Sigmoid colon (tissue), 7 donors: ENCODE results near the gene TMEM89. TPM values are rescaled to one million over a fixed set of nuclear protein-coding genes. Genes with fewer than 3 reads are reported as not detected.

Source experiments
- DNase-seq: peaks from one replicate; pipeline ENCODE4 v3.0.0-alpha.2; 2019
- H3K27ac ChIP-seq, 4 donors: fragments of 200-600 bp; sonication (generic); one replicate each; pipeline ENCODE4 v1.5.1; 2016 to 2019; ENCODE audit warnings: mild to moderate bottlenecking in 1 of 4
- H3K27me3 ChIP-seq, 3 donors: fragments of 200-600 bp; sonication (generic); one replicate each; pipeline ENCODE4 v1.5.1; 2019; ENCODE audit warnings: mild to moderate bottlenecking in 1 of 3
- H3K36me3 ChIP-seq, 4 donors: fragments of 200-600 bp; sonication (generic); one replicate each; pipeline ENCODE4 v1.5.1; 2016 to 2019
- H3K4me1 ChIP-seq, 4 donors: fragments of 200-600 bp; sonication (generic); one replicate each; pipeline ENCODE4 v1.5.1; 2017 to 2019
- H3K4me3 ChIP-seq, 4 donors: fragments of 200-600 bp; sonication (generic); one replicate each; pipeline ENCODE4 v1.5.1; 2017 to 2019; ENCODE audit warnings: mild to moderate bottlenecking in 2 of 4, moderate library complexity in 1 of 4
- H3K9me3 ChIP-seq, 4 donors: fragments of 200-600 bp in 3 of 4; sonication (generic) in 3 of 4; one replicate each; pipeline versions ENCODE4 v1.5.1 to v1.6.1; 2013 to 2019
- CTCF ChIP-seq, 4 experiments: fragments of 450-650 bp in 3 of 4; fragments of 200-600 bp in 1 of 4; IDR thresholded peaks; one replicate each; pipeline ENCODE4 v1.5.1; 2016 to 2019; ENCODE audit warnings: antibody characterized with exemption in 4 of 4, mild to moderate bottlenecking in 3 of 4, moderate library complexity in 2 of 4
- EP300 ChIP-seq, 4 donors: sonication (generic); formaldehyde crosslinking; IDR thresholded peaks; one replicate each; pipeline ENCODE4 v1.6.1; 2017; ENCODE audit warnings: antibody characterized with exemption in 4 of 4
- POLR2A ChIP-seq, 2 donors: fragments of 450-650 bp; IDR thresholded peaks; one replicate each; pipeline ENCODE4 v1.6.1; 2016; ENCODE audit warnings: antibody characterized with exemption in 2 of 2, mild to moderate bottlenecking in 2 of 2, moderate library complexity in 2 of 2
- POLR2AphosphoS5 ChIP-seq, 4 donors: sonication (generic); formaldehyde crosslinking; IDR thresholded peaks; one replicate each; pipeline ENCODE4 v1.6.1; 2017; ENCODE audit warnings: antibody characterized with exemption in 4 of 4
- WGBS, 2 donors: extraction: QIAGEN DNeasy Blood & Tissue Kit; methylation state at CpG; one replicate each; pipeline ENCODE4 v1.1.7; 2013; 5-methylcytosine and 5-hydroxymethylcytosine counted together
- intact Hi-C: fragments of 100-400 bp; cut with DNase I; formaldehyde crosslinking; loops from one replicate; pipeline ENCODE4 v1.15.1; 2023
- polyA plus RNA-seq, 3 donors: library from polyadenylated mRNA; stranded (reverse); fragments of 200-250 nt; gene quantifications; one replicate each; pipeline ENCODE4 v1.2.3, GENCODE V29; 2013
- total RNA-seq, 4 donors: library from RNA; depleted of rRNA; stranded (reverse); fragments of >200 nt; gene quantifications; one replicate each; pipeline ENCODE4 v1.1.0, GENCODE V29; 2016
- donor health status: healthy with polysubstance abuse.
- donor health status: Bipolar disorder and iron deficiency.
- donor health status: healthy.

The TMEM89 gene
- total and polyA plus RNA-seq, 7 donors = 1.2 TPM; not detected in 6

- Histone ChIP-seq H3K4me1 (peaks cover 0 to 17% (median 16%) of the 10 kb centered on the region in 4 donors), H3K27me3 (peaks cover 0 to 19% (median 0%) of the 10 kb centered on the region in 3 donors), H3K36me3 (no peaks in the 10 kb centered on the region), H3K27ac (no peak overlapping the region), H3K4me3 (no peak overlapping the region), H3K9me3 (no peaks in the 10 kb centered on the region)
- TF ChIP-seq POLR2AphosphoS5 (IDR thresholded peaks at IDR 0.05) (no peak), EP300 (IDR thresholded peaks at IDR 0.05) (no peak)
- intact Hi-C loops = no loop called here
- no peak for DNase-seq
- WGBS, 2 donors = 93 to 95% methylated on average over 12 of the region's 12 CpGs
Measured at GRCh38 chr3:48655063-48655462, 33.5 kb upstream of the TMEM89 start.

- no peak for DNase-seq
- Histone ChIP-seq H3K4me1 (peaks cover 0 to 17% (median 16%) of the 10 kb centered on the region in 4 donors), H3K36me3 (no peaks in the 10 kb centered on the region), H3K4me3 (no peak overlapping the region), H3K9me3 (no peaks in the 10 kb centered on the region), H3K27me3 (peaks cover 0 to 6% (median 0%) of the 10 kb centered on the region in 3 donors), H3K27ac (no peak overlapping the region)
- 92 to 95% methylated on average over 15 of the region's 15 CpGs for WGBS, 2 donors
- intact Hi-C loops = loop anchor here (2.0 kb wide), 1 partner anchor 14 kb away; no protein-coding TSS in a partner anchor
- no peak for TF ChIP-seq EP300 (IDR thresholded peaks at IDR 0.05)
- TF ChIP-seq POLR2AphosphoS5 (IDR thresholded peaks at IDR 0.05) = no peak
- no peak for TF ChIP-seq POLR2A (IDR thresholded peaks at IDR 0.05)
- no peak for TF ChIP-seq CTCF (IDR thresholded peaks at IDR 0.05)
Measured at GRCh38 chr3:48652923-48653715, 31.6 kb upstream of the TMEM89 start.

GRCh38 chr3:48651771-48652170 lies 30.2 kb upstream of the TMEM89 start:
- Histone ChIP-seq H3K27ac (no peak overlapping the region), H3K36me3 (no peaks in the 10 kb centered on the region), H3K27me3 (peaks cover 0 to 2% (median 0%) of the 10 kb centered on the region in 3 donors), H3K4me3 (no peak overlapping the region), H3K4me1 (peaks cover 0 to 15% (median 13%) of the 10 kb centered on the region in 4 donors), H3K9me3 (no peaks in the 10 kb centered on the region)
- TF ChIP-seq POLR2A (IDR thresholded peaks at IDR 0.05) (no peak), EP300 (IDR thresholded peaks at IDR 0.05) (no peak), CTCF (IDR thresholded peaks at IDR 0.05) (no peak), POLR2AphosphoS5 (IDR thresholded peaks at IDR 0.05) (no peak)
- DNase-seq = no peak
- WGBS, 2 donors = 23 to 76% methylated on average over 11 of the region's 11 CpGs
- intact Hi-C loops = loop anchor here (2.0 kb wide), 1 partner anchor 13 kb away; no protein-coding TSS in a partner anchor

GRCh38 chr3:48650723-48651122 lies 29.2 kb upstream of the TMEM89 start:
- H3K36me3 ChIP-seq = no peaks in the 10 kb centered on the region
- intact Hi-C loops = no loop called here
- no peak for TF ChIP-seq POLR2AphosphoS5 (IDR thresholded peaks at IDR 0.05)
- no peak for TF ChIP-seq CTCF (IDR thresholded peaks at IDR 0.05)
- TF ChIP-seq POLR2A (IDR thresholded peaks at IDR 0.05) = no peak
- TF ChIP-seq EP300 (IDR thresholded peaks at IDR 0.05) = no peak
- H3K27ac ChIP-seq = no peak overlapping the region
- DNase-seq = no peak
- no peak overlapping the region for H3K4me3 ChIP-seq
- 59 to 84% methylated on average over 12 of the region's 12 CpGs for WGBS, 2 donors
- no peaks in the 10 kb centered on the region for H3K9me3 ChIP-seq
- H3K27me3 ChIP-seq = no peaks in the 10 kb centered on the region
- peaks cover 0 to 4% (median 3%) of the 10 kb centered on the region in 4 donors for H3K4me1 ChIP-seq

GRCh38 chr3:48648188-48648850 lies 26.8 kb upstream of the TMEM89 start:
- no peaks in the 10 kb centered on the region for H3K27me3 ChIP-seq
- 84 to 92% methylated on average over 15 of the region's 15 CpGs for WGBS, 2 donors
- intact Hi-C loops = no loop called here
- H3K27ac ChIP-seq = no peak overlapping the region
- no peak for DNase-seq
- no peaks in the 10 kb centered on the region for H3K36me3 ChIP-seq
- no peaks in the 10 kb centered on the region for H3K9me3 ChIP-seq
- no peak overlapping the region for H3K4me3 ChIP-seq
- H3K4me1 ChIP-seq = no peaks in the 10 kb centered on the region
- no peak for TF ChIP-seq CTCF (IDR thresholded peaks at IDR 0.05)
- no peak for TF ChIP-seq POLR2A (IDR thresholded peaks at IDR 0.05)
- TF ChIP-seq POLR2AphosphoS5 (IDR thresholded peaks at IDR 0.05) = no peak
- TF ChIP-seq EP300 (IDR thresholded peaks at IDR 0.05) = no peak
